ENCODE data around the gene GATAD2B. TPM values are rescaled to one million over a fixed set of nuclear protein-coding genes. Genes with fewer than 3 reads are reported as not detected.
"Not testable (repeated sequence)": the region's sequence is repeated elsewhere in the genome, so short reads cannot be mapped to it uniquely, and the experiment has no call there.

The GATAD2B gene
- total RNA-seq, 1 donor from 2014 or later = 47.0 TPM

DNA sequence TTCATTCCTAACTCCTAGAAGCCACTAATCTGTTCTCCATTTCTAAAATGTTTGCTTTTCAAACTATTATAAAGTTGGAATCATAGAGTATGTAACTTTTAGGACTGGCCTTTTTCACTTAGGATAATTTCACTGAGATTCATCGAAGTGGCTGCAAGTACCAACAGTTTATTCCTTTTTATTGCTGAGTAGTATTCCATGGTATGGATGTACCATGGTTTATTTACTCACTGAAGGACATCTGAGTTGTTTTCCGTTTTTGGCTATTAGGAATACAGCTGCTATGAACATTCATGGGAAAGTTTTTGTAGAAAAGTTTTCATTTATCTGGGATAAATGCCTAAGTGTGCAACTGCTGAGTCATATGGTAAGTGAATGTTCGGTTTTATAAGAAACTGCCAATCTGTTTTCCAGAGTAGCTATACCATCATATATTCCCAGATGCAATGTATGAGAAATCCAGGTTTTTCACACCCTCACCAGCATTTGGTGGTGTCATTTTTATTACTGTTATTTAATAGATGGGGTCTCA, 81.2 kb downstream of the GATAD2B start:
- Mint-ChIP-seq H3K4me1 (ENCODE audit: low read depth) (peaks cover 21% of the 10 kb centered on the region), H3K27me3 (ENCODE audit: low read depth) (no peaks in the 10 kb centered on the region), H3K9me3 (ENCODE audit: low read depth) (peaks cover 5% of the 10 kb centered on the region), H3K36me3 (ENCODE audit: low read depth) (peaks cover 4% of the 10 kb centered on the region), H3K27ac (ENCODE audit: unreplicated experiment) (peak overlapping the region; percentile 45), H3K4me3 (ENCODE audit: unreplicated experiment) (no peak overlapping the region)
- TF ChIP-seq, protein P1, sequence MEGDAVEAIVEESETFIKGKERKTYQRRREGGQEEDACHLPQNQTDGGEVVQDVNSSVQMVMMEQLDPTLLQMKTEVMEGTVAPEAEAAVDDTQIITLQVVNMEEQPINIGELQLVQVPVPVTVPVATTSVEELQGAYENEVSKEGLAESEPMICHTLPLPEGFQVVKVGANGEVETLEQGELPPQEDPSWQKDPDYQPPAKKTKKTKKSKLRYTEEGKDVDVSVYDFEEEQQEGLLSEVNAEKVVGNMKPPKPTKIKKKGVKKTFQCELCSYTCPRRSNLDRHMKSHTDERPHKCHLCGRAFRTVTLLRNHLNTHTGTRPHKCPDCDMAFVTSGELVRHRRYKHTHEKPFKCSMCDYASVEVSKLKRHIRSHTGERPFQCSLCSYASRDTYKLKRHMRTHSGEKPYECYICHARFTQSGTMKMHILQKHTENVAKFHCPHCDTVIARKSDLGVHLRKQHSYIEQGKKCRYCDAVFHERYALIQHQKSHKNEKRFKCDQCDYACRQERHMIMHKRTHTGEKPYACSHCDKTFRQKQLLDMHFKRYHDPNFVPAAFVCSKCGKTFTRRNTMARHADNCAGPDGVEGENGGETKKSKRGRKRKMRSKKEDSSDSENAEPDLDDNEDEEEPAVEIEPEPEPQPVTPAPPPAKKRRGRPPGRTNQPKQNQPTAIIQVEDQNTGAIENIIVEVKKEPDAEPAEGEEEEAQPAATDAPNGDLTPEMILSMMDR (IDR thresholded peaks at IDR 0.05) = no peak
- DNase-seq (ENCODE audit: low spot score) = no peak

DNA sequence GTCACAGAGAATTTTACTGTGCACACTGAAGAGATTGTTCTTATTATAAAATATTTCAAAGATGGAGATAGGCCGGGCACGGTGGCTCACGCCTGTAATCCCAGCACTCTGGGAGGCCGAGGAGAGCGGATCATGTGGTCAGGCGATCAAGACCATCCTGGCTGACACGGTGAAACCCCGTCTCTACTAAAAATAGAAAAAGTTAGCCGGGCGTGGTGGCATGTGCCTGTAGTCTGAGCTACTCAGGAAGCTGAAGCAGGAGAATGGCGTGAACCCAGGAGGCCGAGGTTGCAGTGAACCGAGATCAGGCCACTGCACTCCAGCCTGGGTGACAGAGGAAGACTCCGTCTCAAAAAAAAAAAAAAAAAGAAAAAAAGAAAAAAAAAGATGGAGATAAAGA, 82.0 kb downstream of the GATAD2B start:
- not testable (repeated sequence) for DNase-seq (ENCODE audit: low spot score); H3K27ac Mint-ChIP-seq (ENCODE audit: unreplicated experiment); H3K4me3 Mint-ChIP-seq (ENCODE audit: unreplicated experiment); H3K36me3 Mint-ChIP-seq (ENCODE audit: low read depth); H3K27me3 Mint-ChIP-seq (ENCODE audit: low read depth); H3K9me3 Mint-ChIP-seq (ENCODE audit: low read depth)
- H3K4me1 Mint-ChIP-seq (ENCODE audit: low read depth) = peaks cover 21% of the 10 kb centered on the region

DNA sequence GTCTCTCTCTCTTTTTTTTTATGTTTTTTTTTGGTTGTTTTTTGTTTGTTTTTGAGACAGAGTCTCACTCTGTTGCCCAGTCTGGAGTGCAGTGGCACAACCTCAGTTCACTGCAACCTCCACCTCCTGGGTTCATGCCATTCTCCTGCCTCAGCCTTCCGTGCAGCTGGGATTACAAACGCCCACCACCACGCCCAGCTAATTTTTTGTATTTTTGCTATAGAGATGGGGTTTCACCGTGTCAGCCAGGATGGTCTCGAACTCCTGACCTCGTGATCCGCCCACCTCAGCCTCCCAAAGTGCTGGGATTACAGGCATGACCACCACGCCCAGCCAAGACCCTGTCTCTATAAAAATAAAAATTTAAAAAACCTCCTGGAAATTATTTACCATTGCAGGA, 88.8 kb downstream of the GATAD2B start:
- H3K9me3 Mint-ChIP-seq (ENCODE audit: low read depth); DNase-seq (ENCODE audit: low spot score); H3K36me3 Mint-ChIP-seq (ENCODE audit: low read depth); H3K4me3 Mint-ChIP-seq (ENCODE audit: unreplicated experiment); H3K27ac Mint-ChIP-seq (ENCODE audit: unreplicated experiment); H3K27me3 Mint-ChIP-seq (ENCODE audit: low read depth); H3K4me1 Mint-ChIP-seq (ENCODE audit: low read depth): not testable (repeated sequence)

DNA sequence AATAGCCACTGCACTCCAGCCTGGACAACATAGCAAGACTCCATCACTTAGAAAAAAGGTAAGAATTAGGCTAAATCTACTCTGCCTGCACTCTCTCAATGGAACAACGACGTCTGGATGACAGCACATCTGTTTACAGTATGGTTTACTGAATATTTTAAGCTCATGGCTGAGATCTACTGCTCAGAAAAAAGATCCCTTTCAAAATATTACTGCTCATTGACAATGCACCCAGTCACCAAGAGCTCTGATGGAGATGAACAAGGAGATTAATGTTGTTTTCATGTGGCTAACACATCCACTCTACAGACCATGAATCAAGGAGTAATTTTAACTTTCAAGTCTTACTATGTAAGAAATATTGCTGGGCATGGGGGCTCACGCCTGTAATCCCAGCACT, 89.6 kb downstream of the GATAD2B start:
- Mint-ChIP-seq H3K27me3 (ENCODE audit: low read depth) (no peaks in the 10 kb centered on the region), H3K36me3 (ENCODE audit: low read depth) (peaks cover under 1% of the 10 kb centered on the region), H3K27ac (ENCODE audit: unreplicated experiment) (no peak overlapping the region), H3K4me3 (ENCODE audit: unreplicated experiment) (no peak overlapping the region), H3K9me3 (ENCODE audit: low read depth) (no peaks in the 10 kb centered on the region), H3K4me1 (ENCODE audit: low read depth) (no peaks in the 10 kb centered on the region)
- TF ChIP-seq, protein P1 (IDR thresholded peaks at IDR 0.05) = no peak
- no peak for DNase-seq (ENCODE audit: low spot score)

DNA sequence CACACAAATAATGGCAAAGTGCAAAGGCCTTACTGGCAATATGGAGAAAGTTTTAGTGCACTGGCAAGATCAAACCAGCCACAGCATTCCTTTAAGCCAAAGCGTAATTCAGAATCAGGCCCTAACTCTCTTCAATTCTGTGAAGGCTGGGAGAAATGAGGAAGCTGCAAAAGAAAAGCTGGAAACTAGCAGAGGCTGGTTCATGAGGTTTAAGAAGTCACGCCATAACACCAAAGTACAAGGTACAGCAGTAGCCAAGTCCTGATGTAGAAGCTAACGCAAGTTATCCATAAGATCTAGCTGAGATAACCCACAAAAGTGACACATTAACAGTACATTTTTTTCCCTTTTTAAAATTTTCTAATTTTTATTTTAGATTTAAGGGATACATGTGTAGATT, 90.5 kb downstream of the GATAD2B start:
- H3K27me3 Mint-ChIP-seq (ENCODE audit: low read depth) = no peaks in the 10 kb centered on the region
- no peak for DNase-seq (ENCODE audit: low spot score)
- H3K27ac Mint-ChIP-seq (ENCODE audit: unreplicated experiment) = no peak overlapping the region
- H3K9me3 Mint-ChIP-seq (ENCODE audit: low read depth) = no peaks in the 10 kb centered on the region
- no peaks in the 10 kb centered on the region for H3K4me1 Mint-ChIP-seq (ENCODE audit: low read depth)
- peaks cover 7% of the 10 kb centered on the region for H3K36me3 Mint-ChIP-seq (ENCODE audit: low read depth)
- H3K4me3 Mint-ChIP-seq (ENCODE audit: unreplicated experiment) = no peak overlapping the region
- TF ChIP-seq, protein P1 (IDR thresholded peaks at IDR 0.05) = no peak

DNA sequence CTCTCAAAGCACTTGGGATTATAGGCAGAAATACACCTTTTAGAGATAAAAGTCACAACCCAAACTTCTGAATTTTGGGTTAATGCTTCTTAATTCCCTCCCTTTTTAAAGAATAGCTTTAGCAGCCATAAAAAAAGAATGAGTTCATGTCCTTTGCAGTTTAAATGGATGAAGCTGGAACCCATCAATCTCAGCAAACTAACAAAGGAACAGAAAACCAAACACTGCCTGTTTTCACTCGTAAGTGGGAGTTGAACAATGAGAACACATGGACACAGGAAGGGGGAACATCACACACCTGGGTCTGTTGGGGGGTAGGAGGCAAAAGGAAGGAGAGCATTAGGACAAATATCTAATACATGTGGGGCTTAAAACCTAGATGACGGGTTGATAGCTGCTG, 91.7 kb downstream of the GATAD2B start:
- no peak for DNase-seq (ENCODE audit: low spot score)
- Mint-ChIP-seq H3K4me1 (ENCODE audit: low read depth) (no peaks in the 10 kb centered on the region), H3K27ac (ENCODE audit: unreplicated experiment) (no peak overlapping the region), H3K27me3 (ENCODE audit: low read depth) (no peaks in the 10 kb centered on the region), H3K9me3 (ENCODE audit: low read depth) (no peaks in the 10 kb centered on the region), H3K36me3 (ENCODE audit: low read depth) (peaks cover 11% of the 10 kb centered on the region), H3K4me3 (ENCODE audit: unreplicated experiment) (no peak overlapping the region)
- TF ChIP-seq, protein P1 (IDR thresholded peaks at IDR 0.05) = no peak
